Liver (tissue), 9 donors: ENCODE measurements around the gene ZDHHC4. TPM values are rescaled to one million over a fixed set of nuclear protein-coding genes. Genes with fewer than 3 reads are reported as not detected.

Experiments used
- DNase-seq: peaks from one replicate; pipeline ENCODE4 v3.0.0-alpha.2; 2017; ENCODE audit warnings: low spot score
- H3K27ac ChIP-seq, 2 donors: one replicate each; pipeline ENCODE4 v1.7.0; 2013; ENCODE audit warnings: inconsistent platforms in 2 of 2, low read length in 2 of 2, control low read depth in 1 of 2, low read depth in 1 of 2, mild to moderate bottlenecking in 1 of 2
- H3K27me3 ChIP-seq, 4 donors: one replicate each; pipeline versions ENCODE4 v1.6.1 to v1.7.0; 2013; ENCODE audit warnings: low read length in 3 of 4, inconsistent platforms in 1 of 4, mild to moderate bottlenecking in 1 of 4, moderate library complexity in 1 of 4; ENCODE audit not compliant: control insufficient read depth in 4 of 4, insufficient read depth in 4 of 4
- H3K36me3 ChIP-seq, 4 donors: one replicate each; pipeline versions ENCODE4 v1.6.1 to v1.7.0; 2013; ENCODE audit warnings: low read length in 3 of 4, mild to moderate bottlenecking in 3 of 4, low read depth in 1 of 4, moderate library complexity in 1 of 4; ENCODE audit not compliant: control insufficient read depth in 4 of 4, insufficient read depth in 3 of 4
- H3K4me1 ChIP-seq, 4 donors: one replicate each; pipeline versions ENCODE4 v1.6.1 to v1.7.0; 2013; ENCODE audit warnings: low read length in 3 of 4, mild to moderate bottlenecking in 3 of 4, moderate library complexity in 1 of 4; ENCODE audit not compliant: control insufficient read depth in 4 of 4, insufficient read depth in 4 of 4
- H3K4me3 ChIP-seq, 3 donors: one replicate each; pipeline versions ENCODE4 v1.6.1 to v1.7.0; 2013; ENCODE audit warnings: low read length in 3 of 3, control low read depth in 1 of 3, low read depth in 1 of 3, mild to moderate bottlenecking in 1 of 3
- H3K9ac ChIP-seq, 2 donors: one replicate each; pipeline ENCODE4 v1.7.0; 2013; ENCODE audit warnings: low read length in 2 of 2, mild to moderate bottlenecking in 2 of 2, moderate library complexity in 2 of 2, control low read depth in 1 of 2, low read depth in 1 of 2
- H3K9me3 ChIP-seq, 4 donors: one replicate each; pipeline versions ENCODE4 v1.6.1 to v1.7.0; 2013; ENCODE audit warnings: low read length in 3 of 4; ENCODE audit not compliant: control insufficient read depth in 4 of 4
- EGR1 ChIP-seq, 2 donors: IDR thresholded peaks; 2 replicates each; pipeline ENCODE4 v1.6.1; 2016 to 2018; ENCODE audit warnings: antibody characterized with exemption in 2 of 2, low read depth in 2 of 2
- FOXA1 ChIP-seq: IDR thresholded peaks from 2 replicates; pipeline ENCODE4 v1.6.1; 2016; ENCODE audit warnings: antibody characterized with exemption
- FOXA2 ChIP-seq: IDR thresholded peaks from 2 replicates; pipeline ENCODE4 v1.6.1; 2016; ENCODE audit warnings: antibody characterized with exemption
- GABPA ChIP-seq, 2 donors: IDR thresholded peaks in 1 of 2; conservative IDR thresholded peaks in 1 of 2; 2 replicates each; pipeline ENCODE4 v1.6.1; 2016; ENCODE audit warnings: antibody characterized with exemption in 2 of 2, mild to moderate bottlenecking in 1 of 2, moderate library complexity in 1 of 2
- HNF4A ChIP-seq, 2 donors: conservative IDR thresholded peaks; 2 replicates each; pipeline ENCODE4 v1.6.1; 2016; ENCODE audit warnings: antibody characterized with exemption in 2 of 2, mild to moderate bottlenecking in 2 of 2
- HNF4G ChIP-seq: IDR thresholded peaks from 2 replicates; pipeline ENCODE4 v1.6.1; 2016; ENCODE audit warnings: antibody characterized with exemption
- JUND ChIP-seq, 2 donors: IDR thresholded peaks; 2 replicates each; pipeline ENCODE4 v1.6.1; 2016; ENCODE audit warnings: antibody characterized with exemption in 2 of 2
- NR2F2 ChIP-seq: IDR thresholded peaks from 2 replicates; pipeline ENCODE4 v1.6.1; 2016; ENCODE audit warnings: antibody characterized with exemption
- RAD21 ChIP-seq, 2 donors: IDR thresholded peaks; 2 replicates each; pipeline ENCODE4 v1.6.1; 2016; ENCODE audit warnings: antibody characterized with exemption in 2 of 2, mild to moderate bottlenecking in 2 of 2
- RXRA ChIP-seq, 2 donors: IDR thresholded peaks; 2 replicates each; pipeline ENCODE4 v1.6.1; 2017 to 2018; ENCODE audit warnings: antibody characterized with exemption in 2 of 2, mild to moderate bottlenecking in 1 of 2
- SP1 ChIP-seq: IDR thresholded peaks from 2 replicates; pipeline ENCODE4 v1.6.1; 2018; ENCODE audit warnings: antibody characterized with exemption, mild to moderate bottlenecking
- TAF1 ChIP-seq: conservative IDR thresholded peaks from 2 replicates; pipeline ENCODE4 v1.6.1; 2016; ENCODE audit warnings: antibody characterized with exemption, mild to moderate bottlenecking
- YY1 ChIP-seq: IDR thresholded peaks from 2 replicates; pipeline ENCODE4 v1.6.1; 2016; ENCODE audit warnings: antibody characterized with exemption, mild to moderate bottlenecking
- WGBS: extraction: QIAGEN DNeasy Blood & Tissue Kit; methylation state at CpG from one replicate; pipeline ENCODE4 v1.1.7; 2013; 5-methylcytosine and 5-hydroxymethylcytosine counted together
- polyA plus RNA-seq, 2 donors: library from polyadenylated mRNA; stranded (reverse) in 1 of 2; unstranded in 1 of 2; fragments of 200-250 nt in 1 of 2; fragments of >200 nt in 1 of 2; fragmentation: Nextera tagmentation in 1 of 2; extraction: Ambion mirVana in 1 of 2; gene quantifications; one replicate each; pipeline versions ENCODE4 v1.2.1 to v1.2.3, GENCODE V29; 2013 to 2015
- total RNA-seq, 2 donors: library from RNA; depleted of rRNA; stranded (reverse); fragments of >200 nt; gene quantifications; one replicate each; pipeline ENCODE4 v1.2.3, GENCODE V29; 2014
- TF ChIP-seq, protein P1 (sequence below): IDR thresholded peaks from 2 replicates; pipeline ENCODE4 v1.6.1; 2016; ENCODE audit warnings: antibody characterized with exemption
- TF ChIP-seq, protein P2 (sequence below): IDR thresholded peaks from 2 replicates; pipeline ENCODE4 v1.6.1; 2016; ENCODE audit warnings: antibody characterized with exemption
- TF ChIP-seq, protein P3 (sequence below): IDR thresholded peaks from 2 replicates; pipeline ENCODE4 v1.6.1; 2016; ENCODE audit warnings: antibody characterized with exemption
- TF ChIP-seq, protein P4 (sequence below): fragments of 150-350 bp; IDR thresholded peaks from 2 replicates; pipeline ENCODE4 v1.5.1; 2017; ENCODE audit warnings: improper control_type of control experiment, low read depth, low read length; ENCODE audit not compliant: missing input control
- donor health status: healthy.
- donor health status: healthy.
- donor health status: healthy.
- donor health status: healthy.
- donor health status: healthy.

The ZDHHC4 gene
- total and polyA plus RNA-seq, 4 donors, result 32.1 to 46.8 (median 34.9) TPM

DNA sequence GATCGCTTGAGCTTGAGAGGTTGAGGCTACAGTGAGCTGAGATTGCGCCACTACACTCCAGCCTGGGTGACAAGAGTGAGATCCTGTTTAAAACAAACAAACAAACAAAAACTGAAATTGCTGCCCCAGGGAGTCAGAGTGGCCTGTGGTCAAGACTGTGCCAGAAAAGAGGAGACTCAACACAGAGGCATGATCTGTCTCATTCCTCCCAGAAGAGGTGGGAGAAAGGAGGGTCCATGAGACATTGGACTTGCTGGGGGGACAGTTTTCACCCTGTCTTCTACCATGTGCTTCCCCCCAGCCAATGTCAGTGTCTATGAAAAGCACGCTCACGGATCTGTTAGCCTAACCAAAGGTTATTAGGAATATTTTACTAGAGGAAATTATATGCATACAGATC, 41.4 kb downstream of the ZDHHC4 start:
- H3K36me3 ChIP-seq, result no peaks in the 10 kb centered on the region
- DNase-seq, result no peak
- TF ChIP-seq JUND (IDR thresholded peaks at IDR 0.05), result no peak
- no peak for TF ChIP-seq RXRA (IDR thresholded peaks at IDR 0.05)
- TF ChIP-seq SP1, result no peak
- no peak for TF ChIP-seq EGR1 (IDR thresholded peaks at IDR 0.05; ENCODE audit: low read depth in 2 of 2)
- no peak for TF ChIP-seq RAD21 (IDR thresholded peaks at IDR 0.05)
- TF ChIP-seq YY1, result no peak
- TF ChIP-seq HNF4A (conservative IDR thresholded peaks at IDR 0.05), result no peak
- no peak for TF ChIP-seq HNF4G
- TF ChIP-seq TAF1, result no peak
- TF ChIP-seq, protein P1, sequence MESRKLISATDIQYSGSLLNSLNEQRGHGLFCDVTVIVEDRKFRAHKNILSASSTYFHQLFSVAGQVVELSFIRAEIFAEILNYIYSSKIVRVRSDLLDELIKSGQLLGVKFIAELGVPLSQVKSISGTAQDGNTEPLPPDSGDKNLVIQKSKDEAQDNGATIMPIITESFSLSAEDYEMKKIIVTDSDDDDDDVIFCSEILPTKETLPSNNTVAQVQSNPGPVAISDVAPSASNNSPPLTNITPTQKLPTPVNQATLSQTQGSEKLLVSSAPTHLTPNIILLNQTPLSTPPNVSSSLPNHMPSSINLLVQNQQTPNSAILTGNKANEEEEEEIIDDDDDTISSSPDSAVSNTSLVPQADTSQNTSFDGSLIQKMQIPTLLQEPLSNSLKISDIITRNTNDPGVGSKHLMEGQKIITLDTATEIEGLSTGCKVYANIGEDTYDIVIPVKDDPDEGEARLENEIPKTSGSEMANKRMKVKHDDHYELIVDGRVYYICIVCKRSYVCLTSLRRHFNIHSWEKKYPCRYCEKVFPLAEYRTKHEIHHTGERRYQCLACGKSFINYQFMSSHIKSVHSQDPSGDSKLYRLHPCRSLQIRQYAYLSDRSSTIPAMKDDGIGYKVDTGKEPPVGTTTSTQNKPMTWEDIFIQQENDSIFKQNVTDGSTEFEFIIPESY, result no peak
- TF ChIP-seq FOXA2, result no peak
- no peaks in the 10 kb centered on the region for H3K9me3 ChIP-seq
- H3K9ac ChIP-seq, result no peak overlapping the region
- peaks cover 0 to 4% (median 3%) of the 10 kb centered on the region in 4 donors for H3K27me3 ChIP-seq
- no peak overlapping the region for H3K27ac ChIP-seq
- WGBS, result 88% methylated on average over 4 of the region's 4 CpGs
- no peak overlapping the region for H3K4me3 ChIP-seq
- peaks cover 0 to 7% (median 5%) of the 10 kb centered on the region in 4 donors for H3K4me1 ChIP-seq

DNA sequence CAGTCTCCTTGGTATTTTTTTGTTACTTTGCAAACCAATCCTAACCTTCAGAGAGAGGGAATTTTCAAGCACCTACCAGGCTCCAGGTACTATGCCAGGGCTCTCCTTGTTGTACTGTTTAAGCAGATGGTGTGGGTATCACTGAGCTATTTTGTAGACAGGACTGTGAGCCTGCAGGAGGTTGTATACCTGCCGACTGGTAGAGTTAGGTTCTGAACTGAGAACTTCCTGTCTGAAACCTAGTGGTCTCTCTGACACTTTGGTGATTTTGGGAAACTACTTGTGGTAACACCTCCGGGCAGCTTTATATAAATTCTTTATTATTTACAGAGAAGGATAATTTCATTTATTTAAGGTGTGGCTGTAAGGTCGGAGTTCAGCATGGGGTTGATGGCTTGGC, 42.7 kb downstream of the ZDHHC4 start:
- Histone ChIP-seq H3K4me3 (no peak overlapping the region), H3K36me3 (no peaks in the 10 kb centered on the region), H3K9ac (no peak overlapping the region), H3K9me3 (no peaks in the 10 kb centered on the region), H3K27me3 (peaks cover 0 to under 1% (median 0%) of the 10 kb centered on the region in 4 donors), H3K27ac (no peak overlapping the region), H3K4me1 (peaks cover 0 to 7% (median 3%) of the 10 kb centered on the region in 4 donors)
- TF ChIP-seq FOXA2, result no peak
- no peak for TF ChIP-seq SP1
- no peak for TF ChIP-seq RXRA (IDR thresholded peaks at IDR 0.05)
- TF ChIP-seq, protein P2, sequence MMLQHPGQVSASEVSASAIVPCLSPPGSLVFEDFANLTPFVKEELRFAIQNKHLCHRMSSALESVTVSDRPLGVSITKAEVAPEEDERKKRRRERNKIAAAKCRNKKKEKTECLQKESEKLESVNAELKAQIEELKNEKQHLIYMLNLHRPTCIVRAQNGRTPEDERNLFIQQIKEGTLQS, result no peak
- TF ChIP-seq JUND (IDR thresholded peaks at IDR 0.05), result no peak
- TF ChIP-seq YY1, result no peak
- no peak for TF ChIP-seq GABPA (IDR thresholded peaks at IDR 0.05 in 1 of 2, conservative IDR thresholded peaks at IDR 0.05 in 1 of 2)
- TF ChIP-seq HNF4A (conservative IDR thresholded peaks at IDR 0.05), result no peak
- no peak for TF ChIP-seq EGR1 (IDR thresholded peaks at IDR 0.05; ENCODE audit: low read depth in 2 of 2)
- TF ChIP-seq RAD21 (IDR thresholded peaks at IDR 0.05), result no peak
- TF ChIP-seq NR2F2, result no peak
- no peak for TF ChIP-seq FOXA1
- TF ChIP-seq, protein P3, sequence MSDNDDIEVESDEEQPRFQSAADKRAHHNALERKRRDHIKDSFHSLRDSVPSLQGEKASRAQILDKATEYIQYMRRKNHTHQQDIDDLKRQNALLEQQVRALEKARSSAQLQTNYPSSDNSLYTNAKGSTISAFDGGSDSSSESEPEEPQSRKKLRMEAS, result no peak
- TF ChIP-seq, protein P4, sequence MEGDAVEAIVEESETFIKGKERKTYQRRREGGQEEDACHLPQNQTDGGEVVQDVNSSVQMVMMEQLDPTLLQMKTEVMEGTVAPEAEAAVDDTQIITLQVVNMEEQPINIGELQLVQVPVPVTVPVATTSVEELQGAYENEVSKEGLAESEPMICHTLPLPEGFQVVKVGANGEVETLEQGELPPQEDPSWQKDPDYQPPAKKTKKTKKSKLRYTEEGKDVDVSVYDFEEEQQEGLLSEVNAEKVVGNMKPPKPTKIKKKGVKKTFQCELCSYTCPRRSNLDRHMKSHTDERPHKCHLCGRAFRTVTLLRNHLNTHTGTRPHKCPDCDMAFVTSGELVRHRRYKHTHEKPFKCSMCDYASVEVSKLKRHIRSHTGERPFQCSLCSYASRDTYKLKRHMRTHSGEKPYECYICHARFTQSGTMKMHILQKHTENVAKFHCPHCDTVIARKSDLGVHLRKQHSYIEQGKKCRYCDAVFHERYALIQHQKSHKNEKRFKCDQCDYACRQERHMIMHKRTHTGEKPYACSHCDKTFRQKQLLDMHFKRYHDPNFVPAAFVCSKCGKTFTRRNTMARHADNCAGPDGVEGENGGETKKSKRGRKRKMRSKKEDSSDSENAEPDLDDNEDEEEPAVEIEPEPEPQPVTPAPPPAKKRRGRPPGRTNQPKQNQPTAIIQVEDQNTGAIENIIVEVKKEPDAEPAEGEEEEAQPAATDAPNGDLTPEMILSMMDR, result no peak
- no peak for DNase-seq
- 77% methylated on average over 3 of the region's 3 CpGs for WGBS
